Epithelial cell of proximal tubule (primary cell): Measurements from ENCODE around the gene SS18L1. TPM values are rescaled to one million over a fixed set of nuclear protein-coding genes. Genes with fewer than 3 reads are reported as not detected.

Experiments used
- DNase-seq: peaks from one replicate; pipeline ENCODE4 v3.0.0-alpha.2; 2011; ENCODE audit warnings: low read depth
- H3K4me3 ChIP-seq: 2 replicates; pipeline ENCODE4 v1.5.1; 2011; ENCODE audit warnings: low read depth, mild to moderate bottlenecking, low read length
- total RNA-seq: library from RNA; depleted of rRNA; stranded (reverse); fragments of >200 nt; gene quantifications from 2 replicates; pipeline ENCODE4 v1.2.3, GENCODE V29; 2015
- TF ChIP-seq, protein P1 (sequence below): conservative IDR thresholded peaks from 2 replicates; pipeline ENCODE4 v1.5.1; 2012; ENCODE audit warnings: low read depth, mild to moderate bottlenecking, low read length

The SS18L1 gene
- total RNA-seq, 1 donor from 2014 or later, result 11.4 TPM

DNA sequence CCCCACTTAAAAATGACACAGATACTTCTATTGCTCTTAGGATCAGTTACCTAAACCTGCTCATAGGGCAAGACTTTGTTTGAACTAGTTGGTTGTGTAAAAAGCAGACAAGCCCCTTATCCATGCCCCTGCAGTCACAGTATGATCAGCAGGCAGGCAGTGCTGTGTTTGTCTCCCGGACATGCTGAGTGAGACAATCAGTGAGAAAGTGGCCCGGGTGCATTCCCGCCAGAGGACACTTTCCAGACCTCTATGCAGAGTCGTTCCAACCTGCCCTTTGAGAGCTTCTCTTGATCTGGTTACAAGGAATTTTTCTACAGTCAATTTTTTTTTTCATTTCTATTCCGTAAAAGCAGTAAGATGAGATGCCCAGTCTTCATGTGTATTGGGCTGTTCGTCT is 15.1 kb upstream of the SS18L1 start:
- no peak for DNase-seq
- H3K4me3 ChIP-seq, result no peak overlapping the region
- TF ChIP-seq, protein P1, sequence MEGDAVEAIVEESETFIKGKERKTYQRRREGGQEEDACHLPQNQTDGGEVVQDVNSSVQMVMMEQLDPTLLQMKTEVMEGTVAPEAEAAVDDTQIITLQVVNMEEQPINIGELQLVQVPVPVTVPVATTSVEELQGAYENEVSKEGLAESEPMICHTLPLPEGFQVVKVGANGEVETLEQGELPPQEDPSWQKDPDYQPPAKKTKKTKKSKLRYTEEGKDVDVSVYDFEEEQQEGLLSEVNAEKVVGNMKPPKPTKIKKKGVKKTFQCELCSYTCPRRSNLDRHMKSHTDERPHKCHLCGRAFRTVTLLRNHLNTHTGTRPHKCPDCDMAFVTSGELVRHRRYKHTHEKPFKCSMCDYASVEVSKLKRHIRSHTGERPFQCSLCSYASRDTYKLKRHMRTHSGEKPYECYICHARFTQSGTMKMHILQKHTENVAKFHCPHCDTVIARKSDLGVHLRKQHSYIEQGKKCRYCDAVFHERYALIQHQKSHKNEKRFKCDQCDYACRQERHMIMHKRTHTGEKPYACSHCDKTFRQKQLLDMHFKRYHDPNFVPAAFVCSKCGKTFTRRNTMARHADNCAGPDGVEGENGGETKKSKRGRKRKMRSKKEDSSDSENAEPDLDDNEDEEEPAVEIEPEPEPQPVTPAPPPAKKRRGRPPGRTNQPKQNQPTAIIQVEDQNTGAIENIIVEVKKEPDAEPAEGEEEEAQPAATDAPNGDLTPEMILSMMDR, result no peak

DNA sequence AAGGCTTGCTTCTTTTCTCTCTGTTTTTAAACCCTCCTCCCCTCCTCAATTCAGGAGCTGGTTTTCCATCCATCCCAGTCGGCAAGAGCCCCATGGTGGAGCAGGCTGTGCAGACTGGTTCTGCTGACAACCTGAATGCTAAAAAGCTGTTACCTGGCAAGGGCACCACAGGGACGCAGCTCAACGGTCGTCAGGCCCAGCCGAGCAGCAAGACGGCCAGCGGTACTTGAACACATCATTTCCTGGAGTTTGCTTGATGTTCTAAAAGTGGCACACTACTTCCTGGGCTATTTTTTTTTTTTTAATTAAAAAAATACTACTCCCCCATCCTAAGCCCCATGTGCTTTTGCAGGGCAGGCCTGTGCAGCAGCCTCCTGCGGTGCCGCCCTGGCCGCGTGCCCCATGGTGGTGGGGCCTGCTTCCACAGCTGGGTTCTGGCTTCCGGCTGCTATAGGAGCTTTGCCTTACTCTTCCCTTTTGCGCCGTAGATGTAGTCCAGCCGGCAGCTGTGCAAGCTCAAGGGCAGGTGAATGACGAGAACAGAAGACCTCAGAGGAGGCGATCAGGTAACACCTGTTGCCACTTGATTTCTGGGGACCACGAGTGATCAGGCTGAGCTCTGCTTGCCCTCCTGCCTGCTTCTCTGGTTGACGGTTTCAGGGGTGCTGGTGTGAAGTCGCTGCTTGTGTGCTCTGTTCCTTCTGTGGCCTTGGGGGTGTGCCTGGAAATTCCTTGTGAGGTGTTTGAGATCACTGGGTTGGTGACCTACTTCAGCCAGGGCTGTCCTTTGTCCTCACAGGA is 13.6 kb upstream of the SS18L1 start:
- TF ChIP-seq, protein P1, result no peak
- no peak for DNase-seq
- no peak overlapping the region for H3K4me3 ChIP-seq

DNA sequence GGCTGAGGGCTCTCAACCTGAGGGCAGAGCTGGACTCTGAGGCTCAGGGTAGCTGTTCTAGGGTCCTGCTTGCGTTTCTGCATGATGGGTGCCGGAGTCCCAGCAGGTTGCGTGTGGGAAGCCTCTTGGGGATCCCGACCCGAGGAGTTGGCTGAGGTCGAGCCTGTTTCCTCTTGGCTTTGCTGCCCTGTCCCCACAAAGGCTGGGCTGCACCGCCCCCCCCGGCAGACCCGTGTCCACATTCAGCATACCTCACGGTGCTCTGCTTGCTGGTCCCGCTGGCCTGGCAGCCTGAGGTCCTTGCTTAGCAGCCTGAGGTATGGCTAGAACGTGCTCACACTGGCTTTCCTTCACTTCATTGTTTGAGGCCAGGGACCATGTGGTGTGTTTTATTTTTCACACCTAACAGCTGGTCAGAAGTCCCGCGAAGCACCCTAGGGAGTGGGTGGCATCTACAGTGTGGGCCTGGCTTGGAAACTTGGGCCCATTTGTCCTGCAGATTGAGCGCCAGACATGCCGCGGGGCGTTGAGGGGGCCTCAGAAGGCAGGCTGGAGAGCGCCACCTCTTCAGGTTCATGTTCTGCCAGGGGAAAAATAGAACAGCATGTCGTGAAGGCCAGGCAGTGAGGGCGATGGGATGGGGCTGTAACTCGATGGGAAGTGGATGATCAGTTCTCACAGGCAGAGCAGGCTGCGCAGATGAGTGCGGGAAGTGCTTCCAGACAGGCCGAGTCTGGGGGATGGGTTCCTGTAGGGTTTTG is 11.8 kb upstream of the SS18L1 start:
- TF ChIP-seq, protein P1, result no peak
- no peak overlapping the region for H3K4me3 ChIP-seq
- no peak for DNase-seq

DNA sequence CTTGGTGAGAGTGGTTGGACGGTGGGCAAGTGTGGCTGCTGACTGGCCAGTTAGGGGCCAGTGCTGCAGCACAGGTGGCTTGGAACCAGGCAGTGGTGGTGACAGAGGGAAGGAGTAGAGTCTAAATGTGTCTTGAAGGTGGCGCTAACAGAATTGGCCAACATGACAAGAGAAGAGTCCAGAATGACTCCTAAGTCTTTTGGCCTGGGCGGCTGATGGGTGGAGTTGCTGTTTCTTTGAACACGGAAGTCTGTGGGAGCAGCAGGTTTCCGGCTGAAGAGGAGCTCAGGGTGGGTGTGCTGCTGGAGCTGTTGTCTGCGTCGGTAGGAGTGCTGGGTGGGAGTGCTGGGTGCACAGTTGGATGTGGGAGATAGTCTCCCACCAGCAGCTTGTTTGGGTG is 11.1 kb upstream of the SS18L1 start:
- TF ChIP-seq, protein P1, result no peak
- no peak for DNase-seq

DNA sequence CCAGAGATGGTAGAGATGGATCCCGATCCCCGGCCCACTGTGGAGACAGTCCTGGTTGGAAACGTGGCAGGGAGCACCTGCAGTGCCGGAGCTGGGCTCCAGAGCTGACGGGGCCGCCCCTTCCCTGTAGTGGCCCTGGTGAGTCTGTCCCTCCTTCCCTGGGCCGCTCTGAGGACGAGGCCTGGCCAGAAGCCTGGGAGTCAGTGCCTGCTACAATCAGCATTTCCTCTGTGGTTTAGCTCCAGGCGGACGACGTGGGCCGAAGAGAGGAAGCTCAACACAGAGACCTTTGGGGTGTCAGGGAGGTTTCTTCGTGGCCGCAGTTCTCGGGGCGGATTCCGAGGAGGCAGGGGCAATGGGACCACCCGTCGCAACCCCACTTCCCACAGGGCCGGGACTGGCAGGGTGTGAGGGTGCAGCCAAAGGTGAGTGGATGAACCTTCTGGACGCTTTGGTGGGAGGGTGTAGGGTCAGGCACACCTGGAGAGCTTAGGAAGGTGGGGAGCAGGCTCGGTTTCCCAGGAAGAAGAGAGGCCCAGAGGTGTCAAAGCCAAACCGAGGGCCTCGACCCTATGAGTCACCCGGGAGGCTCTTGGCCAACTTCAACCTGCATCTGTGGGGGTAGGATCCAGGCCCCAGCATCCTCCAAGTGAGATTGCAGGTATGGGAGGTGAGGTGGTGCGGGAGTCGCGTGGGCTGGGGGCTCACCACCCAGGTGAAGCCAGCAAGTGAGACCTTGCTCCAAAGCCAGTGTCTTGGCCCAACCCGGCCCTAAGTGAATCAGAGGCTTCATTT is 10.3 kb upstream of the SS18L1 start:
- no peak for DNase-seq
- no peak overlapping the region for H3K4me3 ChIP-seq
- TF ChIP-seq, protein P1, result no peak

More for the DNA sequence above, 11.1 kb upstream of the SS18L1 start:
- no peak overlapping the region for H3K4me3 ChIP-seq

DNA sequence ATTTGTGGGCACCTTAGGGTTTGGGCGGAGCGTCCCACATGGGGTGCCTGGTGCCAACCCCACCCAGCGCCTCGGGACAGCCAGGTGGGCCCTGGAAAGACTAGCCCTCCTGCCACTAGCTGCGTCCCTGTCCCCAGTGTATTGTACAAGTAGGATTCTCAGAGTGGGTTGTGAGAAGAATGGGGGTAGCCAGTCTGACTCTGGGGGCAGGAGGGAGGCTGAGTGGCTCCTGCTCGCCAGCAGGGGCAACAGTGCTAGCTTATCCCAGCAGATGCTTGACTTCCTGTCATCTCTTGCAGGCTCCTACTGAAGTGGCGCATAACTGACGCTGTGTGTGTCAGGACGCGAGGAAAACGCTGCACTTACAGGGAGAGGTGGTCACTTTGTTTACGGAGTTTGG is 9.7 kb upstream of the SS18L1 start:
- no peak for DNase-seq
- TF ChIP-seq, protein P1, result peak; percentile 8
- no peak overlapping the region for H3K4me3 ChIP-seq
